H1 (cell line): ENCODE measurements around the gene IST1. TPM values are rescaled to one million over a fixed set of nuclear protein-coding genes. Genes with fewer than 3 reads are reported as not detected.
A peak's percentile ranks its signal among the peaks of the same experiment; 100 is the strongest.

ENCODE experiments used
- CTCF ChIA-PET: fragments of 300-600 bp; sonication (Branson Sonifier 250); formaldehyde crosslinking; loops from one replicate; lab custom pipeline; 2021; ENCODE audit not compliant: partially characterized antibody; lab: Charles Lee
- POLR2A ChIA-PET: fragments of 300-600 bp; sonication (Branson Sonifier 250); formaldehyde crosslinking; loops from one replicate; lab custom pipeline; 2021; ENCODE audit warnings: inconsistent platforms; ENCODE audit not compliant: partially characterized antibody; lab: Charles Lee
- DNase-seq, 2 experiments: peaks; one replicate each; pipeline versions ENCODE4 v3.0.0 to v3.0.0-alpha.2; 2010 to 2022; ENCODE audit warnings: low spot score in 2 of 2, low read depth in 1 of 2, mixed read lengths in 1 of 2
- FAIRE-seq: peaks from 2 replicates; lab custom pipeline; 2011; peaks lifted over from hg19 to GRCh38; lab: Jason Lieb, UNC
- H2AFZ ChIP-seq: 2 replicates; pipeline ENCODE4 v1.8.1; 2012; ENCODE audit warnings: low read length, inconsistent platforms
- H2AK5ac ChIP-seq: 2 replicates; pipeline ENCODE4 v1.6.1; 2013; ENCODE audit warnings: low read depth, low read length
- H2BK120ac ChIP-seq: replicated peaks from 2 replicates; pipeline ENCODE3; 2013; ENCODE audit warnings: low read depth, low read length, inconsistent platforms
- H2BK12ac ChIP-seq: 2 replicates; pipeline ENCODE4 v1.6.1; 2013; ENCODE audit warnings: low read depth, low read length
- H2BK15ac ChIP-seq: 2 replicates; pipeline ENCODE4 v1.6.1; 2013; ENCODE audit warnings: low read length
- H2BK20ac ChIP-seq: 2 replicates; pipeline ENCODE4 v1.6.1; 2013; ENCODE audit warnings: low read length
- H2BK5ac ChIP-seq: 2 replicates; pipeline ENCODE4 v1.6.1; 2013; ENCODE audit warnings: low read depth, low read length
- H3K14ac ChIP-seq: 2 replicates; pipeline ENCODE4 v1.6.1; 2013; ENCODE audit warnings: inconsistent platforms; ENCODE audit not compliant: insufficient read length
- H3K18ac ChIP-seq: 2 replicates; pipeline ENCODE4 v1.6.1; 2013; ENCODE audit warnings: low read length; ENCODE audit errors: extremely low read depth
- H3K23ac ChIP-seq: 2 replicates; pipeline ENCODE4 v1.6.1; 2013; ENCODE audit warnings: inconsistent platforms; ENCODE audit not compliant: insufficient read length
- H3K23me2 ChIP-seq: 2 replicates; pipeline ENCODE4 v1.6.1; 2013; ENCODE audit warnings: low read depth, low read length
- H3K27ac ChIP-seq: 2 replicates; pipeline ENCODE4 v1.6.1; 2011; ENCODE audit warnings: low read depth, low read length, inconsistent platforms
- H3K27me3 ChIP-seq, 4 experiments: replicated peaks in 1 of 4; 1 replicate in 1 of 4; 2 replicates in 3 of 4; pipeline versions ENCODE4 v1.6.1 to v1.8.1; 2011 to 2013; ENCODE audit warnings: low read length in 3 of 4, mild to moderate bottlenecking in 3 of 4, inconsistent platforms in 2 of 4, mixed read lengths in 2 of 4, moderate library complexity in 1 of 4; ENCODE audit not compliant: control insufficient read depth in 3 of 4, insufficient read depth in 3 of 4; ENCODE audit errors: extremely low read depth in 1 of 4
- H3K36me3 ChIP-seq, 4 experiments: 2 replicates each; pipeline versions ENCODE4 v1.6.1 to v1.8.1; 2011 to 2013; ENCODE audit warnings: mild to moderate bottlenecking in 4 of 4, low read length in 3 of 4, moderate library complexity in 2 of 4, control low read depth in 1 of 4, inconsistent platforms in 1 of 4; ENCODE audit not compliant: insufficient read depth in 4 of 4, control insufficient read depth in 2 of 4
- H3K4ac ChIP-seq: replicated peaks from 2 replicates; pipeline ENCODE3; 2013; ENCODE audit warnings: low read length, low read depth, mixed read lengths, inconsistent platforms; ENCODE audit not compliant: insufficient read length
- H3K4me1 ChIP-seq, 4 experiments: replicated peaks in 1 of 4; 1 replicate in 1 of 4; 2 replicates in 3 of 4; pipeline versions ENCODE4 v1.6.1 to v1.8.1; 2011 to 2013; ENCODE audit warnings: low read length in 3 of 4, inconsistent platforms in 2 of 4, mixed read lengths in 1 of 4; ENCODE audit not compliant: insufficient read depth in 4 of 4, control insufficient read depth in 3 of 4
- H3K4me2 ChIP-seq, 2 experiments: 2 replicates each; pipeline versions ENCODE4 v1.6.1 to v1.8.1; 2011 to 2013; ENCODE audit warnings: low read depth in 2 of 2, low read length in 2 of 2, control low read depth in 1 of 2, inconsistent platforms in 1 of 2, mild to moderate bottlenecking in 1 of 2; ENCODE audit not compliant: insufficient read depth in 1 of 2
- H3K4me3 ChIP-seq, 4 experiments: fragments of 200-600, 300-600 bp in 1 of 4; sonication (generic), shearing (Covaris generic), sonication (Bioruptor Twin) in 1 of 4; 2 replicates each; pipeline versions ENCODE4 v1.5.1 to v1.8.1; 2011 to 2016; ENCODE audit warnings: low read length in 4 of 4, low read depth in 3 of 4, control low read depth in 2 of 4, inconsistent platforms in 2 of 4, mild to moderate bottlenecking in 2 of 4, mixed read lengths in 1 of 4, moderate library complexity in 1 of 4; ENCODE audit not compliant: insufficient read depth in 2 of 4; ENCODE audit errors: extremely low read depth in 1 of 4
- H3K56ac ChIP-seq: replicated peaks from 2 replicates; pipeline ENCODE3; 2013; ENCODE audit warnings: low read depth, mild to moderate bottlenecking, mixed read lengths, low read length, inconsistent platforms; ENCODE audit not compliant: insufficient read length
- H3K79me1 ChIP-seq: 2 replicates; pipeline ENCODE4 v1.6.1; 2013; ENCODE audit warnings: low read depth, low read length, control low read depth
- H3K79me2 ChIP-seq, 2 experiments: 2 replicates each; pipeline versions ENCODE4 v1.6.1 to v1.8.1; 2012 to 2013; ENCODE audit warnings: low read length in 2 of 2, mild to moderate bottlenecking in 2 of 2, inconsistent platforms in 1 of 2; ENCODE audit not compliant: insufficient read depth in 2 of 2, control insufficient read depth in 1 of 2
- H3K9ac ChIP-seq, 4 experiments: replicated peaks in 1 of 4; 1 replicate in 1 of 4; 2 replicates in 3 of 4; pipeline versions ENCODE4 v1.6.1 to v1.8.1; 2011 to 2013; ENCODE audit warnings: low read depth in 3 of 4, low read length in 3 of 4, control low read depth in 2 of 4, mild to moderate bottlenecking in 2 of 4, moderate library complexity in 2 of 4, inconsistent platforms in 1 of 4; ENCODE audit errors: extremely low read depth in 1 of 4
- H3K9me3 ChIP-seq, 2 experiments: 2 replicates each; pipeline versions ENCODE4 v1.6.1 to v1.8.1; 2012 to 2013; ENCODE audit warnings: mild to moderate bottlenecking in 2 of 2, moderate library complexity in 2 of 2, control low read depth in 1 of 2, inconsistent platforms in 1 of 2, low read depth in 1 of 2, low read length in 1 of 2, mixed read lengths in 1 of 2; ENCODE audit not compliant: insufficient read depth in 2 of 2
- H4K20me1 ChIP-seq, 2 experiments: replicated peaks in 1 of 2; 2 replicates each; pipeline versions ENCODE3 to v1.8.1; 2011 to 2013; ENCODE audit warnings: inconsistent platforms in 2 of 2, low read length in 2 of 2, mild to moderate bottlenecking in 1 of 2; ENCODE audit not compliant: insufficient read depth in 2 of 2, control insufficient read depth in 1 of 2
- H4K5ac ChIP-seq: 2 replicates; pipeline ENCODE4 v1.6.1; 2013; ENCODE audit warnings: low read length, low read depth, mixed read lengths, inconsistent platforms; ENCODE audit not compliant: insufficient read length
- H4K8ac ChIP-seq: 2 replicates; pipeline ENCODE4 v1.8.0; 2013; ENCODE audit warnings: mild to moderate bottlenecking, moderate library complexity, low read length, inconsistent platforms; ENCODE audit not compliant: insufficient read depth; ENCODE audit errors: extremely low read depth
- H4K91ac ChIP-seq: replicated peaks from 2 replicates; pipeline ENCODE3; 2013; ENCODE audit warnings: low read length, mixed read lengths, inconsistent platforms; ENCODE audit not compliant: insufficient read length
- BACH1 ChIP-seq: IDR thresholded peaks from 2 replicates; pipeline ENCODE4 v1.6.1; 2012; ENCODE audit warnings: low read length, improper control_type of control experiment
- RAD21 ChIP-seq, 2 experiments: IDR thresholded peaks in 1 of 2; conservative IDR thresholded peaks in 1 of 2; 2 replicates each; pipeline ENCODE4 v1.6.1; 2011; ENCODE audit warnings: low read depth in 2 of 2, low read length in 2 of 2, improper control_type of control experiment in 1 of 2, inconsistent platforms in 1 of 2, mild to moderate bottlenecking in 1 of 2, moderate library complexity in 1 of 2
- WGBS, 2 experiments: shearing (Covaris generic) in 1 of 2; methylation state at CpG; one replicate each; pipeline versions ENCODE4 v1.1.6 to v1.1.7; 2013 to 2015; ENCODE audit warnings: low lambda C conversion rate in 2 of 2, mixed read lengths in 2 of 2, inconsistent platforms in 1 of 2, low coverage in 1 of 2, missing lambda C conversion rate in 1 of 2; ENCODE audit not compliant: insufficient replicate concordance in 2 of 2, insufficient coverage in 1 of 2, insufficient read length in 1 of 2; ENCODE audit errors: extremely low coverage in 1 of 2, missing lambda C conversion rate in 1 of 2; 5-methylcytosine and 5-hydroxymethylcytosine counted together
- polyA plus RNA-seq, 7 experiments: library from polyadenylated mRNA; depleted of rRNA in 3 of 7; stranded (reverse) in 5 of 7; unstranded in 2 of 7; fragments of >200 nt in 5 of 7; fragments of 200-250 nt in 2 of 7; gene quantifications; 1 replicate in 5 of 7; 2 replicates in 1 of 7; 4 replicates in 1 of 7; pipeline versions ENCODE4 v1.2.1 to v1.2.3, GENCODE V29; 2011 to 2013; ENCODE audit warnings: missing spikeins in 2 of 7, mixed read lengths in 2 of 7
- total RNA-seq: library from RNA; stranded (reverse); fragmentation: NEBNext Ultra II Directional; extraction: Animal tissue kit (Norgen Biotek cat#: 25700); gene quantifications from 2 replicates; pipeline ENCODE4 v1.2.1, GENCODE V29; 2021
- TF ChIP-seq, protein P1 (sequence below): IDR thresholded peaks from 2 replicates; pipeline ENCODE4 v1.6.1; 2012; ENCODE audit warnings: inconsistent platforms
- TF ChIP-seq, protein P2 (sequence below), 3 experiments: IDR thresholded peaks; 1 replicate in 2 of 3; 2 replicates in 1 of 3; pipeline versions ENCODE4 v1.5.1 to v1.6.1; 2011; ENCODE audit warnings: low read length in 3 of 3, mild to moderate bottlenecking in 3 of 3, inconsistent platforms in 2 of 3, low read depth in 1 of 3, moderate library complexity in 1 of 3; ENCODE audit not compliant: insufficient read depth in 1 of 3; ENCODE audit errors: control extremely low read depth in 1 of 3

Gene IST1
- total and polyA plus RNA-seq, 2 of the 8 experiments (the other 6 are each of a cell fraction or from before 2014, with no cell fraction given): 190 to 248 TPM

DNA sequence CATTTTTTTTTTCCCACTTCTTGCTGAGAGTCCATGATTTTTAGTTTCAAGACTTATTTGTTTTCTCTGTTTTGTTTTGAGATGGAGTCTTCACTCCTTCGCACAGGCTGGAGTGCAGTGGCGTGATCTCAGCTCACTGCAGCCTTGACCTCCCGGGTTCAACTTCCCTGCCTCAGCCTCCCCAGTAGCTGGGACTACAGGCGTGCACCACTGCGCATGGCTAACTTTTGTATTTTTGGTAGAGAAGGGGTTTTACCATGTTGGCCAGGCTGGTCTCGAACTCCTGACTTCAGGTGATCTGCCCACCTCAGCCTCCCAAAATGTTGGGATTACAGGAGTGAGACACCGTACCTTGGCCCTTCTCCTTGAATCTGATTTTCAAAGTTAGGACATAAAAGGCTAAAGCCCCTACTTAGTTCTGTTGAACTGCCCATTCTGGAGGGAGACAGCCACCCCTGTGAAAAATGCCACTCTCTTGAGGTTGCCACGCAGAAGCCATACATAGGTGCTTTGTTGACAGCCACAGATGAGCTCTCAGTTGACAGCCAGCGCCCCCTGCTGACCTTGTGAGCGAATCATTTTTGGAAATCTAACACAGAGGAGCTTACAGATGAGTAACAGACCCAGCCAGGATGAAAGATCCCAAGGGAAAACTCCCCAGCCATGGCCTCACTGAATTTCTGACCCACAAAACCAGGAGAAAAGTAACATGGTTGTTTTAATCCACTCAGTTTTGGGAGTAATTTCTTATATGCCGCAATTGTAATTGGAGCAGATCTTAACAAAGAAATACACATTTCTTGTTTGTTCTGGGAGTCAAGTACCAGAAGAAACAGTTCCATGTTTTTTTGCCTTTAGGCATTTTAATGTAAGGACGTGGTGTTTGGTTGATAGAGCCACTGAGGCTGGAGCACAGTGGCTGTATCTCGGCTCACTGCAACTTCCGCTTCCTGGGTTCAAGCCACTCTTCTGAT is 66.0 kb downstream of the IST1 start:
- no peaks in the 10 kb centered on the region for H3K79me1 ChIP-seq
- no peak overlapping the region for H3K9ac ChIP-seq
- POLR2A ChIA-PET: interaction anchor here (1.0 to 1.5 kb wide), 4 partner anchors 27 to 78 kb away, joined by 3 read pairs; partner anchors contain the start of gene ZNF821
- no peaks in the 10 kb centered on the region for H3K27me3 ChIP-seq
- FAIRE-seq (peak; percentile 88), DNase-seq (peak; percentile 69 to 88)
- TF ChIP-seq, protein P1, sequence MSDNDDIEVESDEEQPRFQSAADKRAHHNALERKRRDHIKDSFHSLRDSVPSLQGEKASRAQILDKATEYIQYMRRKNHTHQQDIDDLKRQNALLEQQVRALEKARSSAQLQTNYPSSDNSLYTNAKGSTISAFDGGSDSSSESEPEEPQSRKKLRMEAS: peak; percentile 35; the same call in 1 of the 2 replicates
- TF ChIP-seq BACH1: no peak
- TF ChIP-seq RAD21 (IDR thresholded peaks at IDR 0.05 in 1 of 2, conservative IDR thresholded peaks at IDR 0.05 in 1 of 2; ENCODE audit: low read depth in 2 of 2, low read length in 2 of 2): peak; percentile 87 to 91
- TF ChIP-seq, protein P2, sequence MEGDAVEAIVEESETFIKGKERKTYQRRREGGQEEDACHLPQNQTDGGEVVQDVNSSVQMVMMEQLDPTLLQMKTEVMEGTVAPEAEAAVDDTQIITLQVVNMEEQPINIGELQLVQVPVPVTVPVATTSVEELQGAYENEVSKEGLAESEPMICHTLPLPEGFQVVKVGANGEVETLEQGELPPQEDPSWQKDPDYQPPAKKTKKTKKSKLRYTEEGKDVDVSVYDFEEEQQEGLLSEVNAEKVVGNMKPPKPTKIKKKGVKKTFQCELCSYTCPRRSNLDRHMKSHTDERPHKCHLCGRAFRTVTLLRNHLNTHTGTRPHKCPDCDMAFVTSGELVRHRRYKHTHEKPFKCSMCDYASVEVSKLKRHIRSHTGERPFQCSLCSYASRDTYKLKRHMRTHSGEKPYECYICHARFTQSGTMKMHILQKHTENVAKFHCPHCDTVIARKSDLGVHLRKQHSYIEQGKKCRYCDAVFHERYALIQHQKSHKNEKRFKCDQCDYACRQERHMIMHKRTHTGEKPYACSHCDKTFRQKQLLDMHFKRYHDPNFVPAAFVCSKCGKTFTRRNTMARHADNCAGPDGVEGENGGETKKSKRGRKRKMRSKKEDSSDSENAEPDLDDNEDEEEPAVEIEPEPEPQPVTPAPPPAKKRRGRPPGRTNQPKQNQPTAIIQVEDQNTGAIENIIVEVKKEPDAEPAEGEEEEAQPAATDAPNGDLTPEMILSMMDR (IDR thresholded peaks at IDR 0.05; ENCODE audit: control extremely low read depth in 1 of 3, insufficient read depth in 1 of 3, low read depth in 1 of 3, low read length in 3 of 3): peak; percentile 75 to 84 (median 80)
- TF ChIP-seq, all 59 proteins: peak for 3
- H3K18ac ChIP-seq: no peak overlapping the region
- CTCF ChIA-PET: interaction anchor here (0.5 to 4.2 kb wide), 30 partner anchors 9 to 1150 kb away, joined by 3 to 33 read pairs (median 6); partner anchors contain the start of gene PKD1L3
- H4K91ac ChIP-seq: no peak overlapping the region
- H4K8ac ChIP-seq: no peak overlapping the region
- no peaks in the 10 kb centered on the region for H4K20me1 ChIP-seq
- H3K4me3 ChIP-seq: no peak overlapping the region
- H3K36me3 ChIP-seq: no peaks in the 10 kb centered on the region
- H3K4me1 ChIP-seq: no peaks in the 10 kb centered on the region
- H3K23ac ChIP-seq: no peak overlapping the region
- H2BK15ac ChIP-seq: no peak overlapping the region
- H3K79me2 ChIP-seq: no peaks in the 10 kb centered on the region
- no peak overlapping the region for H3K14ac ChIP-seq
- no peak overlapping the region for H2BK12ac ChIP-seq
- H3K27ac ChIP-seq: no peak overlapping the region
- H3K23me2 ChIP-seq: no peaks in the 10 kb centered on the region
- H4K5ac ChIP-seq: no peak overlapping the region
- no peak overlapping the region for H2AK5ac ChIP-seq
- H2BK5ac ChIP-seq: no peak overlapping the region
- H3K56ac ChIP-seq: no peak overlapping the region
- no peak overlapping the region for H3K4ac ChIP-seq
- H3K9me3 ChIP-seq: no peaks in the 10 kb centered on the region
- no peak overlapping the region for H2BK120ac ChIP-seq
- H3K4me2 ChIP-seq: no peak overlapping the region
- H2BK20ac ChIP-seq: no peak overlapping the region
- no peak overlapping the region for H2AFZ ChIP-seq
- 59% methylated on average over 13 of the region's 14 CpGs; no CpG with 5 or more reads in 1 of the 2 experiments for WGBS, 2 experiments
